GM12878 (cell line): ENCODE measurements around the gene TBATA. TPM values are rescaled to one million over a fixed set of nuclear protein-coding genes. Genes with fewer than 3 reads are reported as not detected.

ENCODE experiments used
- ATF2 ChIP-seq: IDR thresholded peaks from 2 replicates; pipeline ENCODE4 v1.6.1; 2012; ENCODE audit warnings: low read length, inconsistent platforms
- ATF3 ChIP-seq: IDR thresholded peaks from 2 replicates; pipeline ENCODE4 v1.6.1; 2011; ENCODE audit warnings: low read depth, mild to moderate bottlenecking, low read length, moderate library complexity, borderline replicate concordance; ENCODE audit errors: extremely low read depth
- ATF7 ChIP-seq: fragments of 450-650 bp; IDR thresholded peaks from 2 replicates; pipeline ENCODE4 v1.6.1; 2016; ENCODE audit warnings: low read depth, mild to moderate bottlenecking
- BCL3 ChIP-seq: IDR thresholded peaks from 2 replicates; pipeline ENCODE4 v1.6.1; 2011; ENCODE audit warnings: borderline replicate concordance, low read depth, mild to moderate bottlenecking, moderate library complexity, low read length; ENCODE audit not compliant: insufficient read depth, poor library complexity, severe bottlenecking
- BRCA1 ChIP-seq: IDR thresholded peaks from 2 replicates; pipeline ENCODE4 v1.6.1; 2011; ENCODE audit warnings: low read depth, low read length, improper control_type of control experiment
- CREB1 ChIP-seq: IDR thresholded peaks from 2 replicates; pipeline ENCODE4 v1.6.1; 2012; ENCODE audit warnings: low read depth, mild to moderate bottlenecking, inconsistent platforms
- ESRRA ChIP-seq: IDR thresholded peaks from 2 replicates; pipeline ENCODE4 v1.6.1; 2012; ENCODE audit warnings: mild to moderate bottlenecking, low read length, improper control_type of control experiment
- HDAC2 ChIP-seq: fragments of 200-600 bp; sonication (generic); IDR thresholded peaks from 2 replicates; pipeline ENCODE4 v1.6.1; 2017
- LARP7 ChIP-seq: fragments of 450-650 bp; IDR thresholded peaks from 2 replicates; pipeline ENCODE4 v1.6.1; 2017; ENCODE audit warnings: mild to moderate bottlenecking
- MEF2A ChIP-seq: IDR thresholded peaks from 2 replicates; pipeline ENCODE4 v1.6.1; 2011; ENCODE audit warnings: low read depth, mild to moderate bottlenecking, low read length, moderate library complexity; ENCODE audit not compliant: insufficient read depth
- RBBP5 ChIP-seq: fragments of 200-600 bp; sonication (generic); conservative IDR thresholded peaks from 2 replicates; pipeline ENCODE4 v1.6.1; 2016
- RFX5 ChIP-seq: IDR thresholded peaks from 2 replicates; pipeline ENCODE4 v1.6.1; 2011; ENCODE audit warnings: low read depth, low read length, improper control_type of control experiment
- SMARCA5 ChIP-seq: fragments of 450-650 bp; IDR thresholded peaks from 2 replicates; pipeline ENCODE4 v1.6.1; 2017; ENCODE audit warnings: mild to moderate bottlenecking
- SP1 ChIP-seq: IDR thresholded peaks from one replicate; pipeline ENCODE4 v1.6.1; 2011; ENCODE audit warnings: low read depth, low read length
- polyA plus RNA-seq, 11 experiments: library from polyadenylated mRNA; depleted of rRNA in 4 of 11; unstranded in 6 of 11; stranded (reverse) in 5 of 11; fragments of >200 nt; fragmentation: Nextera tagmentation in 4 of 11; fragmentation: Illumina TruSeq in 1 of 11; extraction: Ambion mirVana in 4 of 11; extraction: Trizol in 1 of 11; gene quantifications; 1 replicate in 1 of 11; 2 replicates in 10 of 11; pipeline versions ENCODE4 v1.2.1 to v1.2.3, GENCODE V29; 2011 to 2016; ENCODE audit warnings: inconsistent platforms in 2 of 11, missing spikeins in 2 of 11, low read depth in 1 of 11
- total RNA-seq, 4 experiments: library from RNA; depleted of rRNA in 3 of 4; stranded (reverse); fragments of >200 nt in 3 of 4; fragmentation: Illumina TruSeq in 1 of 4; extraction: Trizol in 1 of 4; gene quantifications; 2 replicates each; pipeline versions ENCODE4 v1.2.1 to v1.2.3, GENCODE V29; 2013 to 2021
- TF ChIP-seq, protein P1 (sequence below): fragments of 450-650 bp; IDR thresholded peaks from 2 replicates; pipeline ENCODE4 v1.6.1; 2016; ENCODE audit warnings: mild to moderate bottlenecking

The TBATA gene
- total and polyA plus RNA-seq, 10 of the 15 experiments (the other 5 are each of a cell fraction or from before 2014, with no cell fraction given) = not detected

- no peak for TF ChIP-seq SP1
- TF ChIP-seq ATF3 = no peak
- no peak for TF ChIP-seq ESRRA
- TF ChIP-seq, protein P1, sequence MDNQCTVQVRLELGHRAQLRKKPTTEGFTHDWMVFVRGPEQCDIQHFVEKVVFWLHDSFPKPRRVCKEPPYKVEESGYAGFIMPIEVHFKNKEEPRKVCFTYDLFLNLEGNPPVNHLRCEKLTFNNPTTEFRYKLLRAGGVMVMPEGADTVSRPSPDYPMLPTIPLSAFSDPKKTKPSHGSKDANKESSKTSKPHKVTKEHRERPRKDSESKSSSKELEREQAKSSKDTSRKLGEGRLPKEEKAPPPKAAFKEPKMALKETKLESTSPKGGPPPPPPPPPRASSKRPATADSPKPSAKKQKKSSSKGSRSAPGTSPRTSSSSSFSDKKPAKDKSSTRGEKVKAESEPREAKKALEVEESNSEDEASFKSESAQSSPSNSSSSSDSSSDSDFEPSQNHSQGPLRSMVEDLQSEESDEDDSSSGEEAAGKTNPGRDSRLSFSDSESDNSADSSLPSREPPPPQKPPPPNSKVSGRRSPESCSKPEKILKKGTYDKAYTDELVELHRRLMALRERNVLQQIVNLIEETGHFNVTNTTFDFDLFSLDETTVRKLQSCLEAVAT = no peak
- no peak for TF ChIP-seq RFX5
- TF ChIP-seq CREB1 = no peak
- TF ChIP-seq ATF2 = no peak
- TF ChIP-seq HDAC2 = no peak
- TF ChIP-seq ATF7 = no peak
- TF ChIP-seq SMARCA5 = no peak
- TF ChIP-seq MEF2A = no peak
- TF ChIP-seq BCL3 = no peak
- no peak for TF ChIP-seq BRCA1
- TF ChIP-seq RBBP5 = no peak
- no peak for TF ChIP-seq LARP7
Measured at GRCh38 chr10:70822076-70822820, 37.1 kb upstream of the TBATA start (continued).
